IMR-90 (cell line): ENCODE measurements around the gene GNL1. TPM values are rescaled to one million over a fixed set of nuclear protein-coding genes. Genes with fewer than 3 reads are reported as not detected.
A peak's percentile ranks its signal among the peaks of the same experiment; 100 is the strongest.

Experiments used
- ATAC-seq: fragments of 200-7000 bp; cut with Tn5 transposase; 2 replicates; pipeline ENCODE4 v1.9.1; 2020; ENCODE audit warnings: low read depth, mild to moderate bottlenecking, moderate library complexity
- BruUV-seq: library from RNA; stranded (reverse); fragments of 400-500 nt; replicated peaks from 2 replicates; lab custom pipeline; 2021; lab: Mats Ljungman, UMichigan
- CTCF ChIA-PET: fragments of 300-600 bp; formaldehyde crosslinking; extraction: SDS; loops from one replicate; lab custom pipeline; 2021; ENCODE audit warnings: antibody characterized with exemption; lab: Yijun Ruan, JAX
- POLR2A ChIA-PET: fragments of 300-600 bp; sonication (Branson Sonifier 250); formaldehyde crosslinking; loops from one replicate; lab custom pipeline; 2022; ENCODE audit warnings: antibody characterized with exemption; ENCODE audit not compliant: unreplicated experiment; lab: Charles Lee
- DNase-seq: peaks from one replicate; pipeline ENCODE4 v3.0.0; 2013
- H2AFZ ChIP-seq: replicated peaks from 2 replicates; pipeline ENCODE3; 2013; ENCODE audit warnings: low read length, mild to moderate bottlenecking; ENCODE audit not compliant: poor library complexity
- H2AK5ac ChIP-seq: 2 replicates; pipeline ENCODE4 v1.6.1; 2013; ENCODE audit warnings: low read depth, low read length, inconsistent platforms
- H2AK9ac ChIP-seq: replicated peaks from 2 replicates; pipeline ENCODE3; 2013; ENCODE audit warnings: mild to moderate bottlenecking, low read depth, low read length, moderate library complexity; ENCODE audit not compliant: poor library complexity
- H2BK120ac ChIP-seq: 2 replicates; pipeline ENCODE4 v1.6.1; 2013; ENCODE audit warnings: low read depth, low read length, inconsistent platforms
- H2BK15ac ChIP-seq: 3 replicates; pipeline ENCODE4 v1.6.1; 2013; ENCODE audit warnings: low read depth, low read length, inconsistent platforms
- H2BK20ac ChIP-seq: 2 replicates; pipeline ENCODE4 v1.6.1; 2013; ENCODE audit warnings: low read depth, mild to moderate bottlenecking, inconsistent platforms, low read length, moderate library complexity
- H2BK5ac ChIP-seq: 2 replicates; pipeline ENCODE4 v1.6.1; 2013; ENCODE audit warnings: mild to moderate bottlenecking, low read depth, low read length, inconsistent platforms; ENCODE audit not compliant: poor library complexity, severe bottlenecking
- H3K14ac ChIP-seq: replicated peaks from 2 replicates; pipeline ENCODE4 v1.6.1; 2013; ENCODE audit warnings: low read depth, low read length, inconsistent platforms
- H3K18ac ChIP-seq: 2 replicates; pipeline ENCODE4 v1.6.1; 2013; ENCODE audit warnings: low read depth, low read length, control low read depth
- H3K23ac ChIP-seq: 2 replicates; pipeline ENCODE4 v1.6.1; 2013; ENCODE audit warnings: low read depth, low read length, inconsistent platforms
- H3K27ac ChIP-seq: 2 replicates; pipeline ENCODE4 v1.5.1; 2013; ENCODE audit warnings: mild to moderate bottlenecking, control low read depth, low read length; ENCODE audit not compliant: insufficient read depth
- H3K27me3 ChIP-seq: 2 replicates; pipeline ENCODE4 v1.6.1; 2013; ENCODE audit warnings: low read length; ENCODE audit not compliant: control insufficient read depth, insufficient read depth
- H3K36me3 ChIP-seq: 2 replicates; pipeline ENCODE4 v1.6.1; 2013; ENCODE audit warnings: low read length, mixed read lengths; ENCODE audit not compliant: control insufficient read depth, insufficient read depth
- H3K4ac ChIP-seq: 2 replicates; pipeline ENCODE4 v1.6.1; 2013; ENCODE audit warnings: low read depth, low read length, inconsistent platforms
- H3K4me1 ChIP-seq: 2 replicates; pipeline ENCODE4 v1.6.1; 2013; ENCODE audit warnings: low read length, mixed read lengths; ENCODE audit not compliant: control insufficient read depth, insufficient read depth
- H3K4me2 ChIP-seq: 2 replicates; pipeline ENCODE4 v1.6.1; 2013; ENCODE audit warnings: low read depth, mild to moderate bottlenecking, control low read depth, low read length, moderate library complexity
- H3K4me3 ChIP-seq: 2 replicates; pipeline ENCODE4 v1.5.1; 2013; ENCODE audit warnings: low read depth, mild to moderate bottlenecking, control low read depth, low read length, moderate library complexity; ENCODE audit not compliant: insufficient read depth
- H3K56ac ChIP-seq: 2 replicates; pipeline ENCODE4 v1.6.1; 2013; ENCODE audit warnings: low read length, inconsistent platforms; ENCODE audit not compliant: insufficient read depth; ENCODE audit errors: extremely low read depth
- H3K79me1 ChIP-seq, 2 experiments: 2 replicates each; pipeline ENCODE4 v1.6.1; 2013; ENCODE audit warnings: low read length in 2 of 2, inconsistent platforms in 1 of 2, low read depth in 1 of 2
- H3K9ac ChIP-seq: 2 replicates; pipeline ENCODE4 v1.6.1; 2013; ENCODE audit warnings: low read depth, low read length, control low read depth
- H3K9me1 ChIP-seq: 2 replicates; pipeline ENCODE4 v1.6.1; 2013; ENCODE audit warnings: low read length, inconsistent platforms; ENCODE audit not compliant: insufficient read depth
- H3K9me3 ChIP-seq: 2 replicates; pipeline ENCODE4 v1.6.1; 2013; ENCODE audit warnings: low read length; ENCODE audit not compliant: control insufficient read depth, insufficient read depth
- H4K20me1 ChIP-seq: 2 replicates; pipeline ENCODE4 v1.6.1; 2013; ENCODE audit warnings: low read length, inconsistent platforms; ENCODE audit not compliant: insufficient read depth
- H4K5ac ChIP-seq: 2 replicates; pipeline ENCODE4 v1.6.1; 2013; ENCODE audit warnings: mild to moderate bottlenecking, low read depth, low read length, control low read depth
- H4K8ac ChIP-seq, 2 experiments: 2 replicates each; pipeline ENCODE4 v1.6.1; 2013; ENCODE audit warnings: low read depth in 2 of 2, low read length in 2 of 2, control low read depth in 1 of 2, inconsistent platforms in 1 of 2
- H4K91ac ChIP-seq: 2 replicates; pipeline ENCODE4 v1.6.1; 2013; ENCODE audit warnings: low read depth, low read length, inconsistent platforms; ENCODE audit not compliant: insufficient read depth
- BHLHE40 ChIP-seq: fragments of 150-350 bp; IDR thresholded peaks from 2 replicates; pipeline ENCODE4 v1.6.1; 2016; ENCODE audit warnings: mild to moderate bottlenecking, low read depth, low read length
- CEBPB ChIP-seq: IDR thresholded peaks from 2 replicates; pipeline ENCODE4 v1.6.1; 2012; ENCODE audit warnings: low read depth, low read length, improper control_type of control experiment
- CHD1 ChIP-seq: IDR thresholded peaks from 2 replicates; pipeline ENCODE4 v1.6.1; 2012; ENCODE audit warnings: low read depth, low read length, improper control_type of control experiment
- CTCF ChIP-seq: conservative IDR thresholded peaks from 2 replicates; pipeline ENCODE4 v1.5.1; 2012; ENCODE audit warnings: mild to moderate bottlenecking, low read depth, low read length, improper control_type of control experiment
- FOS ChIP-seq: fragments of 150-350 bp; IDR thresholded peaks from 2 replicates; pipeline ENCODE4 v1.6.1; 2016; ENCODE audit warnings: low read depth, low read length
- MAZ ChIP-seq: IDR thresholded peaks from 2 replicates; pipeline ENCODE4 v1.6.1; 2012; ENCODE audit warnings: low read depth, mild to moderate bottlenecking, low read length, improper control_type of control experiment, moderate library complexity, borderline replicate concordance
- NFE2L2 ChIP-seq: fragments of 150-350 bp; IDR thresholded peaks from 2 replicates; pipeline ENCODE4 v1.6.1; 2016; ENCODE audit warnings: low read depth, mild to moderate bottlenecking, low read length
- POLR2A ChIP-seq: IDR thresholded peaks from 2 replicates; pipeline ENCODE4 v1.6.1; 2012; ENCODE audit warnings: mild to moderate bottlenecking, low read depth, low read length
- RAD21 ChIP-seq: IDR thresholded peaks from 2 replicates; pipeline ENCODE4 v1.6.1; 2012; ENCODE audit warnings: low read length, improper control_type of control experiment
- RCOR1 ChIP-seq: IDR thresholded peaks from 2 replicates; pipeline ENCODE4 v1.6.1; 2012; ENCODE audit warnings: mild to moderate bottlenecking, low read length, improper control_type of control experiment; ENCODE audit not compliant: insufficient replicate concordance
- RFX5 ChIP-seq: IDR thresholded peaks from 2 replicates; pipeline ENCODE4 v1.8.0; 2012; ENCODE audit warnings: low read depth, mild to moderate bottlenecking, low read length, moderate library complexity
- SMC3 ChIP-seq: fragments of 150-350 bp; IDR thresholded peaks from 2 replicates; pipeline ENCODE4 v1.6.1; 2016; ENCODE audit warnings: low read depth, mild to moderate bottlenecking, antibody characterized with exemption, low read length, moderate library complexity
- WGBS, 2 experiments: methylation state at CpG; one replicate each; pipeline versions ENCODE4 v1.1.5 to v1.1.7; 2013; ENCODE audit warnings: missing lambda C conversion rate in 2 of 2; ENCODE audit not compliant: insufficient read length in 1 of 2; ENCODE audit errors: extremely low coverage in 2 of 2; 5-methylcytosine and 5-hydroxymethylcytosine counted together
- dilution Hi-C: fragments of 300-500 bp; cut with HindIII; formaldehyde crosslinking; loops from one replicate; pipeline ENCODE4 v1.14.3; 2018; ENCODE audit warnings: low sequenced_read_pairs; ENCODE audit not compliant: unreplicated experiment
- in situ Hi-C: fragments of 300-500 bp; cut with MboI; formaldehyde crosslinking; loops from 3 replicates; pipeline ENCODE4 v1.14.3; 2019; ENCODE audit warnings: low sequenced_read_pairs, inconsistent platforms, mixed read lengths
- intact Hi-C: fragments of 100-400 bp; cut with micrococcal nuclease; formaldehyde crosslinking; loops from 2 replicates; pipeline ENCODE4 v1.10.0; 2022
- polyA plus RNA-seq, 3 experiments: library from polyadenylated mRNA; depleted of rRNA; stranded (reverse); fragments of >200 nt; gene quantifications; 2 replicates each; pipeline ENCODE4 v1.2.3, GENCODE V29; 2012; ENCODE audit warnings: low replicate concordance in 1 of 3
- total RNA-seq: library from RNA; depleted of rRNA; stranded (reverse); fragments of >200 nt; gene quantifications from 2 replicates; pipeline ENCODE4 v1.2.3, GENCODE V29; 2012

GNL1 gene
- total and polyA plus RNA-seq, 2 of the 4 experiments (the other 2 are of a cell fraction), result 40.5 to 44.0 TPM

GRCh38 chr6:30570263-30570662, 14.0 kb upstream of the GNL1 start:
- DNase-seq, result no peak
- H4K8ac ChIP-seq, result peak overlapping the region; percentile 22 to 45; a peak in 1 of 4 replicates
- 71% methylated on average over 1 of the region's 1 CpG; no CpG with 5 or more reads in 1 of the 2 experiments for WGBS, 2 experiments
- no peak overlapping the region for H2BK20ac ChIP-seq
- H3K4me3 ChIP-seq, result peak overlapping the region; percentile 74
- H3K4me2 ChIP-seq, result peak overlapping the region; percentile 90
- no peak overlapping the region for H3K18ac ChIP-seq
- peaks cover 35% of the 10 kb centered on the region for H4K20me1 ChIP-seq
- intact Hi-C loops (no loop called here), dilution Hi-C loops (no loop called here), in situ Hi-C loops (no loop called here)
- POLR2A ChIA-PET, result no interaction called here
- peaks cover 5% of the 10 kb centered on the region; the same call in 1 of the 2 replicates for H3K9me1 ChIP-seq
- no peak for TF ChIP-seq CHD1
- no peak for TF ChIP-seq BHLHE40
- TF ChIP-seq FOS, result no peak
- no peak for TF ChIP-seq MAZ
- TF ChIP-seq CEBPB, result no peak
- TF ChIP-seq RAD21, result no peak
- no peak for TF ChIP-seq POLR2A
- no peak for TF ChIP-seq CTCF
- no peak for TF ChIP-seq RCOR1
- no peak for TF ChIP-seq RFX5
- TF ChIP-seq NFE2L2, result no peak
- TF ChIP-seq SMC3, result no peak
- no peak overlapping the region for H4K91ac ChIP-seq
- H3K36me3 ChIP-seq, result no peaks in the 10 kb centered on the region
- H2AK9ac ChIP-seq, result no peak overlapping the region
- no peak overlapping the region for H3K23ac ChIP-seq
- H3K56ac ChIP-seq, result no peak overlapping the region
- no peak overlapping the region for H3K4ac ChIP-seq
- CTCF ChIA-PET, result interaction anchor here (1.5 kb wide), 1 partner anchor 28 kb away, joined by 4 read pairs; no protein-coding TSS in a partner anchor
- no peak overlapping the region for H3K9ac ChIP-seq
- H2BK120ac ChIP-seq, result no peak overlapping the region
- no peaks in the 10 kb centered on the region for H3K27me3 ChIP-seq
- no peak overlapping the region for H3K14ac ChIP-seq
- H2AK5ac ChIP-seq, result no peak overlapping the region
- H2AFZ ChIP-seq, result no peak overlapping the region
- H3K4me1 ChIP-seq, result peaks cover 3% of the 10 kb centered on the region
- H4K5ac ChIP-seq, result no peak overlapping the region
- BruUV-seq, result no TSS peak
- no peak overlapping the region for H2BK5ac ChIP-seq
- H3K79me1 ChIP-seq, result peaks cover 10 to 36% of the 10 kb centered on the region in 2 experiments
- H3K9me3 ChIP-seq, result no peaks in the 10 kb centered on the region
- no peak overlapping the region for H2BK15ac ChIP-seq
- H3K27ac ChIP-seq, result no peak overlapping the region
- no peak for ATAC-seq
